ENCODE data around the gene CACNG8.
A peak's percentile ranks its signal among the peaks of the same experiment; 100 is the strongest.
"Not testable (repeated sequence)": the region's sequence is repeated elsewhere in the genome, so short reads cannot be mapped to it uniquely, and the experiment has no call there.

Gene CACNG8
- total RNA-seq, result 0 to 0.08 (median 0) reads per million in 4 donors

GRCh38 chr19:53962887-53963431, at the start of gene CACNG8:
Gene CACNG8 (plus strand): TSS chr19:53962937.
- DNase-seq, result no peak

GRCh38 chr19:53915000-53915399, 47.7 kb upstream of the CACNG8 start:
- DNase-seq, result no peak

- no peak for DNase-seq
These were observed 46.7 kb upstream of the CACNG8 start for GRCh38 chr19:53916004-53916403.

DNA sequence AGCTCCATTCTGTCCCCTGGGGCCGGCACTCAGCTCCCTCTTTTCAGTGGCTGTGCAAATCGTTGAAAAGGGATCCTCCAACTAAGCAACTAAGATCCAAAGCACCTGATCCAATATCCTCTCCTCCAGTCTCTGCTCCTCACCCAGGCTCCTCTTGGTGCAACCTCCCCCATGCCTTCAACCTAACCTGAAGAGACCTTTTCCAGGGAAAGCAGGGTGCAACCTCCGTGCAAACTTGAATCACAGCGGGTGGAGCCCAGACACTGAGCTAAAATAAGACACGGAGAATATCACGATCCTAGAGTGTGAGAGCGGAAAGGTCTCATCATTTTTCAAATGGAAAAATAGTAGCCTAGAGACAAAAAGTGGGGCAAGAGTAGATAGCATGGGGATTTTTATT, 45.4 kb upstream of the CACNG8 start:
- no peak for DNase-seq

- peak in 2 of 5 donors; percentile 17 to 36 for DNase-seq
These were observed 35.0 kb upstream of the CACNG8 start for GRCh38 chr19:53927739-53928138.

GRCh38 chr19:53936029-53936428, 26.7 kb upstream of the CACNG8 start:
- DNase-seq, result no peak

- DNase-seq, result no peak
These were observed 20.5 kb upstream of the CACNG8 start for GRCh38 chr19:53942001-53942786.

- DNase-seq, result no peak
These were observed 18.3 kb upstream of the CACNG8 start for GRCh38 chr19:53944416-53944815.

- no peak for DNase-seq
These were observed 17.8 kb upstream of the CACNG8 start for GRCh38 chr19:53944933-53945332.

GRCh38 chr19:53945441-53945840, 17.3 kb upstream of the CACNG8 start:
- DNase-seq, result no peak

- no peak for DNase-seq
These were observed 16.7 kb upstream of the CACNG8 start for GRCh38 chr19:53945998-53946397.

DNA sequence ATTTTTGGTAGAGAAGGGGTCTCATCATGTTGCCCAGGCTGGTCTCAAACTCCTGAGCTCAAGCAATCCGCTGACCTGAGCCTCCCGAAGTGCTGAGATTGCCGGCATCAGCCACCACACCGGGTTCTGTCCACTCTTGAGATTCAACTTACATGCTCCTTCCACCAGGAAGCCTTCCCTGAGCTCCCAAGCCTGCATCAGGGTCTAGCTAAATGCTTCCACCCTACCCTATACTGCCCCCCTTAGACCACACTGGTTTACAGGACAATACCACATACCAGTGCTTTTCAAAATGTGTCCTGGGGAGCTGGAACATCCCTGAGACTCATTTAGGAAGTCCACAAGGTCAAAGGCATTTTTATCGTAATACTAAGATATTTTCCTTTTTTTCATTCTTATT, 15.1 kb upstream of the CACNG8 start:
- DNase-seq, result no peak

DNA sequence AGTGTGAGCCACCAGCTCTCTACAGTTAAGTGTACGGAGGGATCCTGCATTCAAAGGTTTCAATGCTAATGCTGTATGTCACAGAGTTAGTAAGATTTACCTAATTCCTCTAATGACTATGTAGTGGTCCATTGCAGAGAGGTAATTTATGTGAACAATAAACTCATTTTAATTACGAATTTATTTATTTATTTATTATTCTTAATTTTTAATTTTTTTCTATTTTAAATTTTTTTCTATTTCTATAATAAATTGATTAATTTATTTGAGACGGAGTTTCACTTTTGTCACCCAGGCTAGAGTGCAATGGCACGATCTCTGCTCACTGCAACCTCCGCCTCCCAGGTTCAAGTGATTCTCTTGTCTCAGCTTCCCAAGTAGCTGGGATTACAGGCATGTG, 14.1 kb upstream of the CACNG8 start:
- not testable (repeated sequence) for DNase-seq

- DNase-seq, result no peak
These were observed 11.3 kb upstream of the CACNG8 start for GRCh38 chr19:53951436-53951835.

GRCh38 chr19:53951947-53952346, 10.8 kb upstream of the CACNG8 start:
- DNase-seq, result no peak

- DNase-seq, result no peak
These were observed 9.4 kb upstream of the CACNG8 start for GRCh38 chr19:53953383-53953782.

DNA sequence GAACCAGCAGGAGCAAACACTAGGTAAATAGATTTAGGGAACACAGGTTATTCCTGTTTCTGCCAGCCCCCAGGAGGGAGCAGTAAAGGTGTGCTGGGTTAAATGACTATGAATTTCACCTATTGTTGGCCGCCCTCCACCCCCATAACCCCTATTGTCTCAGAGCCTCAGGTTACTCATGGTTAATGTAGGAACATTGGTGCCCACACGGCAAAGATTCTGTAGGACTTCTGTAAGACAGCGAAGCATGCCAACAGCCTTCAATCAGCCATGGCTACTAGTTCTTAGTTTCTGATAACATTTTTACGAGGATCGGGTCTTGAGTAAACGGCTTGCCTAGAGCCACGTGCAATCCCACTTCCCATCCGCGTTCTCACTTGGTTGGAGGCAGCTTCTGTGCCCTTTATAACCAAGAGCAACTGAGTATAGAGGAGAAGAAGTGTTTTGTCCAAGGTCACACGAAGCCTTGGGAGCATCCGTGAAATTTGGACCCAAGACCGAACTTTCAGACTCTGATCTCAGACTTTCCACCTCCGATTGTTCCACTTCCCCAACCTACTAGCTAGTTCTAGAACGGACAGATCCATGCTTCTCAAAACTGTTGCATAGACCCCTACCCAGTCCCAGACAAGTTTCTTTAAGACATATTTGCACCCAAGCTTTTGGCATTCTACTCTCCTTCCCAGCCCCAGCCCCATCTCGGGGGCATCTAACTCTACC, 5.1 kb upstream of the CACNG8 start:
- no peak for DNase-seq

DNA sequence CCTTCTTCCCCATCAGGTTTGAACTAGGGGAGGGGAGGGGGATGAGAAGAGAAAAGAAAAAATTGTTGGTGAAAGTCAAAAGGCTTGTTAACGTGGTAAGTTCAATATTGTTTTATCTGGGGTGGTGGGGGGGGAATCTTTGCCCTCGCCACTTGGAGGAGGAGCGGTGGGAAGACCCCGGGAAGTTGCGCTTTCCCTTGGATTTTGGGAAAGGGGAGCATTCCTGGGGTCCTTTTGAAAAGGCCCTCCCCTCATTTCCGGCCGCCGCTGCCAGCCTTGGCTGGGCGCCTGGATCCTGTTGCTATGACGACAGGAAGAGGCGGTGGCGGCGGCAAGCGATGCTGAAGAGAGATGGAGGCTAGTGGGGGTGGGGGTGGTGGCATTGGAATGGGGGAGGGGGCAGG, 4.6 kb upstream of the CACNG8 start:
- DNase-seq, result no peak

- no peak for DNase-seq
These were observed 3.6 kb upstream of the CACNG8 start for GRCh38 chr19:53958823-53959757.

DNA sequence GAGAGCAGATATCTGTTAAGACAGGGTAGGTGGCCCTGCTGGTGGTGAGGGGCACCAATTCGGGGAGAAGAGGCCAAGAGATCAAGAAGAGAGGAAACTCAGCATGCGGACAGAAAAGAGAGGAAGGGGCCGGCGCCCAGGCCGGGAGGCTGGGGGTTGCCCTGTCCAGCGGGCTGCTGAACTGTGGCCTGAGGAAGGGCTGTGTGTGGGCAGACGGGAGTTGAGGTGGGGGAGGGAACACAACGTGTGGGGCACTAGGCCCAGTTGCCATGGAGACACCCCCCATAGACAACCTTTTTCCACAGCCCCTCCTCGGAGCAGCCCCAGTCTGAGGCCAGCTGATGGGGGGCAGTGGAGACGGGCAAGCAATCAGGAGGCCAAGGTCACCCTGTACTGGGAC, 2.5 kb upstream of the CACNG8 start:
- no peak for DNase-seq

DNA sequence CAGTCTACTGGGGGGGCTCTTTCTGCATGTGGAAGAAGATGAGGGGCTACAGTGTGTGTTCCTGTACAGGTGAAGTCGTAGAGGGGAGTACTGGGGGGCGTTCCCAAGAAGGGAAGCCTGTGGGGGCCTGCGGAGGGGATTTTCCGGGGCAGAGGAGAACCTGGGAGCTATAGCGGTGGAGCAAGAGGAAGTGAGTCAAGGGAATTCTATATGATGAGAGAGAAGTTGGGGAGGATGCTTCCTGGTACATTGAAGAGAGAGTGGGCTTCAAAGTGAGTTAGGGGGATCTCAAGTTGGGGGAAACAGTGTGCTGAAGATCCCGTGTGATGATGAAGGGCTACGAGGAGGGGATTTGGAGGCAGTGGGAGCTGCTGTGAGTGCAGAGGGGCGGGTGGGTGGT, 1.9 kb upstream of the CACNG8 start:
- no peak for DNase-seq

DNA sequence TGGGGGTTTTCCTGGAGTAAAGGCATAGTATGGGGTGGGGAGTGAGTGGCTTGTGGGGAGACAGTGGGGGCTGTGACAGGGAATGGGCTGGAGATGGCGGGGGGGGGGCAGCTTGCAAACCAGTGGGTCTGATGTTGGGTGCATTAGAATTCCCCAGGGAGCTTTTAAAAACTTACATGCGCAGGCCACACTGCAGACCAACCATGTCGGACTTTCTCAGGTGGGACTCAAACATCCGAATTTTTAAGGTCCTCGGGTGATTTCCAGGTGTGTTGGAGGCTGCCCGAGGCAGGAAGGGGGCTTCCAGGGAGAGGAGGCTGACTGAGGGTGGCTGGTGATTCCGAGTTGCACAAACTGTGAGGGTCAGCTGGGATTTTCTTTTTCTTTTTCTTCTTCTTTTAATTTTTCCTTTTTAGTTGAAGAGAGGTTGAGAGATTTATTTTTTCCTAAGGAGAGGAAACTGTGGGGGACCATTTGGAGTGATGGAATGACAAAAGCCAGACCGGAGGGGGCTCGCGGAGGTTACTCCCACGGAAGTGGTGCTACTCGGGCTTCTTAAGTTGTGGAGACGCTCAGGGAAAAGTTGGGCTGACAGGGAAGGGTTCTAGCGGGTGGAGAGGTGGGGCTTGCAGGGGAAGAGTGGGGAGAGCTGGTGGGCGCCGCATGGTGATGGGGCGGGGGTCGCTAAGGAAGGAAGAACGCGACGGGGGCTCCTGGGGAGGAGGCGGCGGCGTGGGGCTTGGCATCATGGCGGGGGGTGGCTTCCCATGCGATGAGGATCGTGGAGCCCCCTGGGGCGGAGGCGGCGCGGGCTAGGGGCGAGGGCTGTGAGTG, 997 bp upstream of the CACNG8 start:
- no peak for DNase-seq
